ENCODE measurements around the gene NEUROD4.
"Not testable (repeated sequence)": the region's sequence is repeated elsewhere in the genome, so short reads cannot be mapped to it uniquely, and the experiment has no call there.

The NEUROD4 gene

GRCh38 chr12:55019784-55020183, at the start of gene NEUROD4:
Gene NEUROD4 (plus strand): TSS chr12:55019974. CDS start chr12:55026440, 6,466 bp downstream.
- peak; percentile 67 for DNase-seq (ENCODE audit: low spot score)

DNA sequence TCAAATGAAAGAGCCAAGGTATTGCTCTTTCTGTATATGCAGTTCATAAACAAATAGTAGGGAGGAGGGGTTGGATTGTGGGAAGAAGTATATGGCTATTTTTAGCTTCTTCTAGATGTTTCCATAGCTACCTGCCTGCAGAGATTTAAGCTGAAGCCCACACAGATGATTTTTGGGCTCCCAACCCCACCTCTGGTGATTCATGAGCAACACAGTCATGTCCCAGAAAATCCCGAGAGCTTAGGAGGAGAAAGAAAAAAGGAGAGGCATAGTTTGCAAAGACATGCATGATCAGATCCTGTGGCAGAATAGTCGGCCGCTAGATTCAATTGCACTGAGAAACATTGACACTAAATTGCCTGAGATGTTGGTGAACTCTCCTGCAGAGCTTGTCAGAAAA, 49.0 kb upstream of the NEUROD4 start:
- no peak for DNase-seq (ENCODE audit: low spot score)

GRCh38 chr12:54973556-54973955, 46.2 kb upstream of the NEUROD4 start:
- DNase-seq (ENCODE audit: low spot score) = no peak

DNA sequence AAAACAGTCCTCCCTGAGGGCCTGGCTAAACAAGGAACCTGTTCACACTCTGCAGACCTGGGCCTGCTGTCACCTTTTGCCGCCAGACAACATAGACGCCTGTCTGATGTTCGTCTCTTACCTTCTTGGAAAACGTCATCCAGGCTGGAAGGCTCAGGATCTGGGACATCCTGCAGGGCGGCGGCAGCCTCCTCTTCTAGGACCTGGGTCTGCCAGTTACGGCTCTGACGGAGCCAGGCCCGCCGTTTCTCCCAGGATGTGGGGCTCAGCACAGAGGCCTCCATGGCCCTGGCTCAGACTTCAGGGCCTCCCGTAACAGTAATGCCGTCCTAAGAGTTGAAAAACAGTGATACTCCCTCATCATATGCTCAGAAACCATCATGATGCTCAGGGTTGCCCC, 45.5 kb upstream of the NEUROD4 start:
- no peak for DNase-seq (ENCODE audit: low spot score)

DNA sequence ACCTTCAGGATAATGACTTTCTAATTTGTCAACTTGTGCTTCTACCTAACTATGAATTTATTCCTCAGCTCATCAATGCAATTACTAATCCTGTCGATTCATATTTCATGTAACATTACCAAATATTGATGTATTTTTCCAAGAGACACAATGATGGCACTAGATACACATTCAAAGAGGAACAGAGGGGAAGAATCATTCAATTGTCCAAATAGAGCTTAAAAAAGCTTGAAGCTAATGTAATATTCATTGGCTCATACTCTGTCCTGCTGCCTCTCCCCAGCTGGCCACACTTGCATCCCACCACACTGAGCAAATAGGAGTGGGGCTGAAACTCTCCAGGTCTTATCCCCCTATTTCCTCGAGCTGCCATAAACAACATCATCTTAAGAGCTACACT, 44.5 kb upstream of the NEUROD4 start:
- no peak for DNase-seq (ENCODE audit: low spot score)

GRCh38 chr12:54975875-54976274, 43.9 kb upstream of the NEUROD4 start:
- no peak for DNase-seq (ENCODE audit: low spot score)

DNA sequence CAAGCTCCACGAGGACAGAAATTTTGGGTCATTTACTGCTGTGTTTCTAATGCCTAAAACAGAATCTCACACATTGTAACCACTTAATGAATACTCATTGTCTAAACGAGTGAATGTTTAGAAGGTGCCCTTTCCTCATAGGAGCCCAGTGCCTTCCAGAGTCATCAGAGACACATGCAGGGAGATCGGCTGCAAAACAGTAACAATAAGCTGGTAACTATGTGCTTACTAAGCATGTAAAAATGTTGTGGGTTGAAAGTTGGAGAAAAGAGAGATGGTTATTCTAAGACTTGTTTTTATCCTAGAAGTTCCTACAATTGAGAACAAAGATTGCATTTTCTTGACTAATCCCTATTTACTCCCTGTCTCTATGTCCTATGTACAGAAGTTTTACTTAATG, 42.6 kb upstream of the NEUROD4 start:
- DNase-seq (ENCODE audit: low spot score) = no peak

DNA sequence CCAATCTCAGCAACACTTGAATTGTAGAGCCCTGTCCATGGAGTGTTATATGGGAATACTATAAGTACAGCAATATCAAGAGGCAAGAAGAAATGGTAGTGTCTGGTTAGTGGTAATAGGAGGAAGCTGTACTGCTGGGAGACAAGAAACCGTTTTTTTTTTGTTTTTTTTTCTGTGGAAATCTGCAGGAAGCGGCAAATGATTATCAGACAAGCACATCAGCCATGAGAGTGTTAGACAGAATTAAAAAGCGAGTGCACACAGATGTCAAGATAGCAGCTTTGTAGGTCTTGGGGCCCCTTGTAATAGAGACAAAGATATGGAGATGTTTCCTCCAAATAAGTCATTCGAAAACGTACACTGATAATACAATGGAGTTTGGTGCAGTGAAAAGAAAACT, 41.9 kb upstream of the NEUROD4 start:
- no peak for DNase-seq (ENCODE audit: low spot score)

- DNase-seq (ENCODE audit: low spot score) = no peak
These were observed 39.4 kb upstream of the NEUROD4 start for GRCh38 chr12:54980341-54980740.

DNA sequence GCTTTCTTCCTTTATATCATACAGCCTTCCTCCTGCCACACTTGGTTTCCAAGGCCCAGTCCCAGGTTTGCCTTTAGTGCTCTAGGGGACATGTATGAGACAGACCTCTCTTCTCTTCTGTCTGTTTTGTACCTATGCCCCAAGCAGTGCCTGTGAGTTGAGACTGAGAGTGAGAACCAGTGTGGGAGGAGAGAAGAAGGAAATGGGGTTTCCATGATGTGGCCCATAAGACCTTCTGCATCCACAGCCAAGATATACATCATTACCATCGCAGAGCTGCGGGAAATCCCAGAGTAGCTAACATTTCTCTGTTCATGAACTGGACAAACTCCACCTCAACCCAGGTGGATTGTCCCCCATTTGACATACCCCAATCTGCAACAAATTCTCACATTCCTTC, 38.0 kb upstream of the NEUROD4 start:
- no peak for DNase-seq (ENCODE audit: low spot score)

DNA sequence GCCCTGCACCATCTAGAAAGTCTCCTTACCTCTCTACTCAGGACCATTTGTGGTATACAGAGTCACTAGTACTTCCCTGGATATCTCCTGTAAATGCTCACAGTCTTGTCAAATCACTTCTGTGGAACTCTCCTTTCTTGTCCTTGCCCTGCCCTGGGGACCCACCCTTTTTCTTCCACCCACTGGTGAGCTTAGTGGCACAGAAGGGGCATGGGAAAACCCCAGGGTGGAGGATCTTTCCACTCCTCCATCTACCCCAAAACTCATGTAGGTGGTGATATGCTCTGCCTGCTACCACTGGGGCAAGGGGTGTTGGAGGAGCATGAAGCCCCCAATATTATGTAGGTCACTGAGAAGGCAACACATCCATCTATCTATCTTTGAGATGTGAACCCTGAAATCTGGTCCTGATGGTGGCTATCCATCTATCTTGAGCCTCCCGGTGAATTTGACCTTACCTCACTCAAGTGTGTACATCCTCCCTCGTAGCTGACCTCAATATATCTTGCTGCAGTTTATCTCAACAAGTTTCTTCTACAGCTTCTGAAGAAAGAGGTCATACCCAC, 36.2 kb upstream of the NEUROD4 start:
- no peak for DNase-seq (ENCODE audit: low spot score)

DNA sequence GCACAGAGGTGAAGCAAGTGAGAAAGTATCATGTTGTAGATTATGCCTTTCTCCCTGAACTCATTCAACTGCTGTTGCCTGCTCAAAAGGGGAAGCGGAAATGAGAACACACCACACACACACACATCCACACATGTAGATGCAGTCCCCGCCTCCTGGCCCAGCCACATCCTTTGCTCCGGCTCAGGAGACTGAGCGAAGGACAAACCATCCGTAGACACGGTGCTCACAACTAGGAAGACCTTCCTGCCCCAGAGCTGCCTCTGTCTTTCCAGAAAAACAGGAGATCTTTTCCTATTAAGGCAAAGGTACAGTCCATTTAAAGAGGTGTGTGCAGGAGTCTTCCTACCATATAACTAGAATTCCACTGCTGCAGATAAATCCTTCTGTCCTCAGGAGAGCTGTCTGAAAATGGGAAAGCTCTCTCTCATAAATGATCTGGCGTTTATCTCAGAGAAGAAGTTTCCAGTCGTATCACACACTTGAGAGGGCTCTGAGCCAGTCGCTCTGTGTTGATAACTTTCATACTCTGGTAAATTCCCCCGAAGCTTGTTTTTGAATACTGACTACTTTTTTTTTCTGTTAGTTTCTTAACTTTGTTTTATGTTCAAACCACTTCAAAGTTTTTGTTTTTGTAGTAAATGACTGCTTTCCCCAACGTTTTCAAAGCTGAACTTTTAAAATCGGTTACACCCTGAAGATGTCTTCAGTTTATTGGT, 35.0 kb upstream of the NEUROD4 start, which contains the start of gene TESPA1:
Gene TESPA1, minus strand, starts transcription at position 105 of the 719 bp plus-strand sequence. CDS start 10,200 bp downstream, outside the sequence.
- DNase-seq (ENCODE audit: low spot score) = no peak

DNA sequence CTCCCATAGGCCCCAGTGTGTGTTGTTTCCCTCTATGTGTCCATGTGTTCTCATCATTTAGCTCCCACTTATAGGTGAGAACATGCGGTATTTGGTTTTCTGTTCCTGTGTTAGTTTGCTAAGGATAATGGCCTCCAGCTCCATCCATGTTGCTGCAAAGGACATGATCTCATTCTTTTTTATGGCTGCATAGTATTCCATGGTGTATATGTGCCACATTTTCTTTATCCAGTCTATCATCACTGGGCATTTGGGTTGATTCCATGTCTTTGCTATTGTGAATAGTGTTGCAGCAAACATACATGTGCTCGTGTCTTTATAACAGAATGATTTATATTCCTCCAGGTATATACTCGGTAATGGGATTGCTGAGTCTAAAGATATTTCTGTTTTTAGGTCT, 33.0 kb upstream of the NEUROD4 start:
- DNase-seq (ENCODE audit: low spot score) = not testable (repeated sequence)

GRCh38 chr12:54987611-54988231, 32.1 kb upstream of the NEUROD4 start:
- DNase-seq (ENCODE audit: low spot score) = no peak

DNA sequence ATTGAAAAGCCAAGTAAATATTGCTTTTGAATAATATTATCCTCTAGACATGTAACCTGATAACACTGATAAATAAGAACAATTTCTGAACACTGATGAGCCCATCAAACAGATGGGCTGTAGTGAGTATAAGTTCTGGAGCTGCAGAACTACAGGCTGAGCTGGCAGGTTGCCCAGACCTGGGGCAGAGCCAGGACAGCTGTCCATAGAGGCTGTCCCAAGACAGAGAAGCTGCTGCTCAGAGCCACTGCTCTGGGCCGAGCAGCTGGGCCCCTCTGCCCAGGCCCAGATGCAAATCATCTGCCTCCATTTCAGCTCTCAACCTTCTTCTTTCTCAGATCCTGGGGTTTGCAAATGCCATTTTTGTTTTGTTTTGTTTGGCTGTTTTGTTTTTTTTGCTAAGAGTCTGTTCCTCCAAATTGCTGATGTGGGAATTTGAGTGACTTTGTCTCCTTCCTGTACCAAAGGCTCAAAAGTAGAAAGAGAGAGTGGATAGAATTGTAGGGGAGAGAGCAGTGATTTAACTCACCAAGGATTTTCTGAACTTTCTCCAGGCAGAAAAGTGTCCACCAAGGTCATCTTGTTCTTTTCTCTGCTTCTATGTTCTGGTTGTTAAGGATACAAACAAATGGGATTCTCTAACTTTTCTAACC, 31.2 kb upstream of the NEUROD4 start:
- DNase-seq (ENCODE audit: low spot score) = no peak

DNA sequence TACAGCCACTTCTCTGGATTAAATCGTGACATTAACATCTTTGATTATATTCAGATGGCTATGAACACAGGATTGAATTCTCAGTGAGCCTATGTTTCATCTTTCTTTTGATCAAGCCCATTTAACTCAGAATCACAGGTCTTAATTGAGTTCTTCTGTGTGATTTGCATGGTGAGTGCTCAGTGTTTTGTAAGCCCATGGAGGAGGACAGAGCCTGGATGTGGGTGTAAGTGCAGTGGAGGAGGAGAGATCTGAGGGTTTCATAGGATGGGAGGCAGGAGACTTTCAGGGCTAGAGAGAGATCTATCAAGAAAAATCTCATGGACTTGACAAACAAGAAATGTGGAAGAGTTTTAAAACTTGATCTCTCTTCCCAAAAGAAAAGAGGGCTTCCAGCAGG, 29.9 kb upstream of the NEUROD4 start:
- DNase-seq (ENCODE audit: low spot score) = no peak

- DNase-seq (ENCODE audit: low spot score) = peak; percentile 9
These were observed 28.4 kb upstream of the NEUROD4 start for GRCh38 chr12:54991161-54991990.

DNA sequence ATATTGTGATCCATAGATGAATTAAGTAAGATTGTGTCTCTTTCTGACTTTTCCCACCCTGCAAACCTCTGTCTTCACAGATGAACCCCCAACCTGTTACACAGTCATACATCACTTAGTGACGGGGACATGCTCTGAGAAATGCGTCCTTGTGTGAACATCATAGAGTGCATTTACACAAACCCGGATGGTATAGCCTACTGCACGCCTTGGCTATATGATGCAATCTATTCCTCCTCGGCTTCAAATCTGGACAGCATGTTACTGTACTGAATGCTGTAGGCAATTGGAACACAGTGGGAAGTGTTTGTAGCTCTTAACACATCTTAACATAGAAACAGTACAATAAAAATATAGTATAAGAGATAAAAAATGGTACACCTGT, 27.8 kb upstream of the NEUROD4 start:
- DNase-seq (ENCODE audit: low spot score) = no peak

- DNase-seq (ENCODE audit: low spot score) = peak; percentile 89
These were observed 26.5 kb upstream of the NEUROD4 start for GRCh38 chr12:54993181-54993835.

DNA sequence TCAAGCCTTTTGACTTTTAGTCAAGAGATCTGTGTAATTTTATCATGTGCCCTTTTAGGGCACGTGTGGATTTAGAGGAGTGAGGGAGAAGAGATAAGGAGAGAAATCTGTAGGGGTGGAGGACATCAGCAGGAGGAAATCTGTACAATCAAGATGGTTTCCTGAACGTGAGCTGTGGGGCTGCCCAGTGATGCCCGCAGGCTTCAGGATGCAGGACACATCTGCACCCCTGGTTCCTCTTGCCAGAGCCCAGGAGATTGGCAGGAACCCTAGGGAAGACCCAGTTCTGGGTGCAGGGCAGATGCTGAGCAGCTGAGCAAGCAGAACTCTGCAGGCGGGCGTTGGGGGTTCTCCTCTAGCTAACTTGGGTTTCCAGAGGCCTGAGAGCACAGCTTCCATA, 23.6 kb upstream of the NEUROD4 start:
- DNase-seq (ENCODE audit: low spot score) = no peak

DNA sequence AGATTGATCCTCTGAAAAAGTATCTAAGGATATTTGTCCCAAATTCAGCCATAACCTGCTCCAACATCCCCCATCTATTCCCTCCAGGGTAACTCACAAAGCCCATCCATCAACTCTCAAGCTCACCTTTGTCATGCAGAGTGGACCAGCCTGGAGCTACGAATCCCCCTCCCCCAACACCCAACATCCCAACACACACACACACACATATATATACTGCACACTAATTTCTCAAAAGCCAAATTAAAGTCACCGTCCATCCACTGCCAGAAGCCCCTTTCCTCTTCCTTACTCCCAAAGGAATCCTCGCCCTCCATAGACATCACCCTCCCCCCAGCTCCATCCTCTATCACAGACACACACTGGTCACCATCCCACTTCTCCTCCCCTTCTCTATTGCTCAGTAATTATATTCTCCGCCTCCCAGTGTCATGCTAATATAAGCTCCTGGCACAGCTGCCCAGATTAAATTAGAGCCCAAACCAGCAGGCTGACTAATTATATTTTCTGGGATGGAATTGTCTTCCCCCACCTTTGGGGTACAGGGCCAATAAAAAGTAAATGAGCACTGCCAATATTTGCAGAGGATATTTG, 21.7 kb upstream of the NEUROD4 start:
- no peak for DNase-seq (ENCODE audit: low spot score)
